Cardiac fibroblast (primary cell): ENCODE results near the gene HTRA1.
A peak's percentile ranks its signal among the peaks of the same experiment; 100 is the strongest.

Experiments
- DNase-seq, 2 donors: peaks; one replicate each; pipeline versions ENCODE4 v3.0.0 to v3.0.0-alpha.2; 2010; ENCODE audit warnings: low read depth in 2 of 2
- H3K4me3 ChIP-seq, 2 donors: replicated peaks in 1 of 2; 1 replicate in 1 of 2; 2 replicates in 1 of 2; pipeline ENCODE4 v1.5.1; 2011; ENCODE audit warnings: low read depth in 2 of 2, low read length in 2 of 2, mild to moderate bottlenecking in 2 of 2, moderate library complexity in 1 of 2
- TF ChIP-seq, protein P1 (sequence below): IDR thresholded peaks from one replicate; pipeline ENCODE4 v1.5.1; 2011; ENCODE audit warnings: low read depth, mild to moderate bottlenecking, low read length, inconsistent platforms

Gene HTRA1

GRCh38 chr10:122551450-122551849 lies 90.1 kb downstream of the HTRA1 start:
- DNase-seq, result no peak
- H3K4me3 ChIP-seq, result no peak overlapping the region
- TF ChIP-seq, protein P1, sequence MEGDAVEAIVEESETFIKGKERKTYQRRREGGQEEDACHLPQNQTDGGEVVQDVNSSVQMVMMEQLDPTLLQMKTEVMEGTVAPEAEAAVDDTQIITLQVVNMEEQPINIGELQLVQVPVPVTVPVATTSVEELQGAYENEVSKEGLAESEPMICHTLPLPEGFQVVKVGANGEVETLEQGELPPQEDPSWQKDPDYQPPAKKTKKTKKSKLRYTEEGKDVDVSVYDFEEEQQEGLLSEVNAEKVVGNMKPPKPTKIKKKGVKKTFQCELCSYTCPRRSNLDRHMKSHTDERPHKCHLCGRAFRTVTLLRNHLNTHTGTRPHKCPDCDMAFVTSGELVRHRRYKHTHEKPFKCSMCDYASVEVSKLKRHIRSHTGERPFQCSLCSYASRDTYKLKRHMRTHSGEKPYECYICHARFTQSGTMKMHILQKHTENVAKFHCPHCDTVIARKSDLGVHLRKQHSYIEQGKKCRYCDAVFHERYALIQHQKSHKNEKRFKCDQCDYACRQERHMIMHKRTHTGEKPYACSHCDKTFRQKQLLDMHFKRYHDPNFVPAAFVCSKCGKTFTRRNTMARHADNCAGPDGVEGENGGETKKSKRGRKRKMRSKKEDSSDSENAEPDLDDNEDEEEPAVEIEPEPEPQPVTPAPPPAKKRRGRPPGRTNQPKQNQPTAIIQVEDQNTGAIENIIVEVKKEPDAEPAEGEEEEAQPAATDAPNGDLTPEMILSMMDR, result no peak

- peak; percentile 16 to 19 for DNase-seq
- TF ChIP-seq, protein P1, result no peak
Observed at GRCh38 chr10:122553341-122553740, 92.0 kb downstream of the HTRA1 start.

DNA sequence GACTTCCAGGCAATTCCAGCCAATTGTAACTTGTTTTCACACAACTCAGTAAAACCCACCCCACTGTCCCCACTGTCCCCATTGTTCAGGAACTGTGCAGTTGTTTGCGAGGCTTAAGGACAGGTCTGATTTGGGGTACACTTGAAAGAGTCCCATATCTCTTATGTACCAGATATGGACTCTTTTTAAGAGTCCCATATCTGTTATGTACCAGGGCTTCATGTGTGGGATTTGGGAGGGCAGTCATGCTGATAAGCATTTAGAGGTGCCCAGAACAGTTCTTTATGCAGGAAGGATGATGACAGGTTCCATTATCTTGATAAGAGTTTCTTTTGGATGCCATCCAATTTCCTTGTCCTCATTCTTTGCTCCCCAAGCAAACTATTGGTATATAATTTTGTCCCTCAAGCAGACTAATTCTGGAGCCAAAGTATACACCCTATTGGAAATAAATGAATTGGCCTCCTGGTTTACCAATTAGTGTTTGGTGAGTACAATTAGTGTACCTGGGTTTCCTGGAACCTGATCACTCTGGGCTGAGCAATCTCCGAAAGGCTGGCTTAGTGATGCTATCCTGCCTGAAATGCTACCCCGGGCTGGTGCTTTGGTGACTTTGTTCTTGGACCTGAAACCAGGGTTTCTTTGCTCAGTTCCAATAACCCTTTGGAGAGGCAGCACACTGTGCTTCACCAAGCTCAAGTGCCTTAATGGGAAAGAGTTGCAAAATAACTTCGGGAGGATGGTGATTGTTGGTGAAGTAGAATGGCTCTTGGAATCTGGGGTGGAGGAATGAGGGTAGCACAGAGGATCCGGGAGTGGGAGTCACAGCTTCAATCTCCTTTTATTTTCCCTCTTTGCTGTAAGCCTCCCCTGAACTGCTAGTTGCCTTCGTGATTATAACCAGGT lies 93.0 kb downstream of the HTRA1 start:
- no peak overlapping the region for H3K4me3 ChIP-seq
- no peak for DNase-seq
- TF ChIP-seq, protein P1, result no peak

More at GRCh38 chr10:122553341-122553740, 92.0 kb downstream of the HTRA1 start:
- no peak overlapping the region for H3K4me3 ChIP-seq

DNA sequence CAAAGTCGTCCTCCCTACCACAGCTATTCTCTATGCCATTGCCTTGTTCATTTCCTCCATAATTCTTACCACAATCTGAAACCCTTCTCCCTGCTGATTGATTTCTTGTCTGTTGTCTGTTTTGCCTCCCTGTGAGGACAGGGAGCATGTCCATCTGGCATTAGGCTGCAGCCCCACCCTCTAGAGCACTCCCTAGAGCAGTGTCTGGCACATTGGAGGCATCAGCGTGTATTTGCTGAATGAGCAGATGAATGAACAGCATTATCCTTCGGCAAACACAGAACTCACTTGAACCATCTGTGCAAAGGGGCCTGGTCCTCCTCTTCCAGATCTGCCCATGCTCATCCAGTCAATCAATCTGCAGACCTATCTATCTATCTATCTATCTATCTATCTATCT lies 94.1 kb downstream of the HTRA1 start:
- TF ChIP-seq, protein P1, result no peak
- no peak for DNase-seq

DNA sequence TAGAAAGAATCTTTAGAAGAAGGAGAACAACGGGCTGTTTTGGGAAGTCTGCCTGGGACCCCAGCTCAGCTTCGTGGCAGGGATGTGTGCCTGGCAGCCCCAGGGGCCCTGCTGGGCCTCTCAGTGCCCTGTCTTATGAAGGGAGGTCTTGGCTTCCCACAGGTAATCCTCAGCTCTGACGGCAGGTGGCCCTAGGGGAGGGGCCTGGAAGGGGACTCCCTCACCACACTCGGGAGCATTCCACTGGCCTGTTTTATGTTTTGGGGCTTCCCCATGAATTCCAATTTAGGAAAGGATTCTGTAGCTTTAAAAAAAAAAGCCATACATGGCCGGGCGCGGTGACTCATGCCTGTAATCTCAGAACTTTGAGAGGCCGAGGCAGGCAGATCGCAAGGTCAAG lies 96.2 kb downstream of the HTRA1 start:
- H3K4me3 ChIP-seq, result no peak overlapping the region
- DNase-seq, result peak in 1 of 2 donors; percentile 11
- TF ChIP-seq, protein P1, result no peak

More for the DNA sequence above, 94.1 kb downstream of the HTRA1 start:
- no peak overlapping the region for H3K4me3 ChIP-seq

DNA sequence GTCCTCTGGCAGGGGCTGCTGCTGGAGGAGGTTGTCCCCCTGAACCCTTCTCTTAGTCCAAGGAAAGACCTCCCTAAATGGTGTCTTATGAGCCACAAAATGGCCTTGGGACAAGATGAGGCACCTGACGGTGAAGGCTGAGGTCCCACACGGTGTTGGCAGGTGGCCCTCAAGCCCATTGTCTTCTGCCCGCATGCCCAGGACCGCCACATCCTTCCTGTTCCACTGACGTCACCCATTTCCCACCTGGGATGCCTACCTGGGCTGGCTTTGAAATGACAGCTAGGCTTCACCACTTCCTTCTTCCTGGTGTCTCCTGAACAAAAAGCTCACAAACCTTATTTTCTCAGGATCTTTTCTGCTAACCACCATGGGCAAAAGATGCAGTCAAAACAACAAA lies 97.1 kb downstream of the HTRA1 start:
- TF ChIP-seq, protein P1, result no peak
- DNase-seq, result no peak
- H3K4me3 ChIP-seq, result no peak overlapping the region
